IMR-90 (cell line): ENCODE measurements around the gene CADM3. TPM values are rescaled to one million over a fixed set of nuclear protein-coding genes. Genes with fewer than 3 reads are reported as not detected.
A peak's percentile ranks its signal among the peaks of the same experiment; 100 is the strongest.

Source experiments
- ATAC-seq: fragments of 200-7000 bp; cut with Tn5 transposase; 2 replicates; pipeline ENCODE4 v1.9.1; 2020; ENCODE audit warnings: low read depth, mild to moderate bottlenecking, moderate library complexity
- BruUV-seq: library from RNA; stranded (reverse); fragments of 400-500 nt; replicated peaks from 2 replicates; lab custom pipeline; 2021; lab: Mats Ljungman, UMichigan
- CTCF ChIA-PET: fragments of 300-600 bp; formaldehyde crosslinking; extraction: SDS; loops from one replicate; lab custom pipeline; 2021; ENCODE audit warnings: antibody characterized with exemption; lab: Yijun Ruan, JAX
- POLR2A ChIA-PET: fragments of 300-600 bp; sonication (Branson Sonifier 250); formaldehyde crosslinking; loops from one replicate; lab custom pipeline; 2022; ENCODE audit warnings: antibody characterized with exemption; ENCODE audit not compliant: unreplicated experiment; lab: Charles Lee
- DNase-seq: peaks from one replicate; pipeline ENCODE4 v3.0.0; 2013
- H2AFZ ChIP-seq: replicated peaks from 2 replicates; pipeline ENCODE3; 2013; ENCODE audit warnings: low read length, mild to moderate bottlenecking; ENCODE audit not compliant: poor library complexity
- H2AK5ac ChIP-seq: 2 replicates; pipeline ENCODE4 v1.6.1; 2013; ENCODE audit warnings: low read depth, low read length, inconsistent platforms
- H2AK9ac ChIP-seq: replicated peaks from 2 replicates; pipeline ENCODE3; 2013; ENCODE audit warnings: mild to moderate bottlenecking, low read depth, low read length, moderate library complexity; ENCODE audit not compliant: poor library complexity
- H2BK120ac ChIP-seq: 2 replicates; pipeline ENCODE4 v1.6.1; 2013; ENCODE audit warnings: low read depth, low read length, inconsistent platforms
- H2BK15ac ChIP-seq: 3 replicates; pipeline ENCODE4 v1.6.1; 2013; ENCODE audit warnings: low read depth, low read length, inconsistent platforms
- H2BK20ac ChIP-seq: 2 replicates; pipeline ENCODE4 v1.6.1; 2013; ENCODE audit warnings: low read depth, mild to moderate bottlenecking, inconsistent platforms, low read length, moderate library complexity
- H2BK5ac ChIP-seq: 2 replicates; pipeline ENCODE4 v1.6.1; 2013; ENCODE audit warnings: mild to moderate bottlenecking, low read depth, low read length, inconsistent platforms; ENCODE audit not compliant: poor library complexity, severe bottlenecking
- H3K14ac ChIP-seq: replicated peaks from 2 replicates; pipeline ENCODE4 v1.6.1; 2013; ENCODE audit warnings: low read depth, low read length, inconsistent platforms
- H3K18ac ChIP-seq: 2 replicates; pipeline ENCODE4 v1.6.1; 2013; ENCODE audit warnings: low read depth, low read length, control low read depth
- H3K23ac ChIP-seq: 2 replicates; pipeline ENCODE4 v1.6.1; 2013; ENCODE audit warnings: low read depth, low read length, inconsistent platforms
- H3K27ac ChIP-seq: 2 replicates; pipeline ENCODE4 v1.5.1; 2013; ENCODE audit warnings: mild to moderate bottlenecking, control low read depth, low read length; ENCODE audit not compliant: insufficient read depth
- H3K27me3 ChIP-seq: 2 replicates; pipeline ENCODE4 v1.6.1; 2013; ENCODE audit warnings: low read length; ENCODE audit not compliant: control insufficient read depth, insufficient read depth
- H3K36me3 ChIP-seq: 2 replicates; pipeline ENCODE4 v1.6.1; 2013; ENCODE audit warnings: low read length, mixed read lengths; ENCODE audit not compliant: control insufficient read depth, insufficient read depth
- H3K4ac ChIP-seq: 2 replicates; pipeline ENCODE4 v1.6.1; 2013; ENCODE audit warnings: low read depth, low read length, inconsistent platforms
- H3K4me1 ChIP-seq: 2 replicates; pipeline ENCODE4 v1.6.1; 2013; ENCODE audit warnings: low read length, mixed read lengths; ENCODE audit not compliant: control insufficient read depth, insufficient read depth
- H3K4me2 ChIP-seq: 2 replicates; pipeline ENCODE4 v1.6.1; 2013; ENCODE audit warnings: low read depth, mild to moderate bottlenecking, control low read depth, low read length, moderate library complexity
- H3K4me3 ChIP-seq: 2 replicates; pipeline ENCODE4 v1.5.1; 2013; ENCODE audit warnings: low read depth, mild to moderate bottlenecking, control low read depth, low read length, moderate library complexity; ENCODE audit not compliant: insufficient read depth
- H3K56ac ChIP-seq: 2 replicates; pipeline ENCODE4 v1.6.1; 2013; ENCODE audit warnings: low read length, inconsistent platforms; ENCODE audit not compliant: insufficient read depth; ENCODE audit errors: extremely low read depth
- H3K79me1 ChIP-seq, 2 experiments: 2 replicates each; pipeline ENCODE4 v1.6.1; 2013; ENCODE audit warnings: low read length in 2 of 2, inconsistent platforms in 1 of 2, low read depth in 1 of 2
- H3K9ac ChIP-seq: 2 replicates; pipeline ENCODE4 v1.6.1; 2013; ENCODE audit warnings: low read depth, low read length, control low read depth
- H3K9me1 ChIP-seq: 2 replicates; pipeline ENCODE4 v1.6.1; 2013; ENCODE audit warnings: low read length, inconsistent platforms; ENCODE audit not compliant: insufficient read depth
- H3K9me3 ChIP-seq: 2 replicates; pipeline ENCODE4 v1.6.1; 2013; ENCODE audit warnings: low read length; ENCODE audit not compliant: control insufficient read depth, insufficient read depth
- H4K20me1 ChIP-seq: 2 replicates; pipeline ENCODE4 v1.6.1; 2013; ENCODE audit warnings: low read length, inconsistent platforms; ENCODE audit not compliant: insufficient read depth
- H4K5ac ChIP-seq: 2 replicates; pipeline ENCODE4 v1.6.1; 2013; ENCODE audit warnings: mild to moderate bottlenecking, low read depth, low read length, control low read depth
- H4K8ac ChIP-seq, 2 experiments: 2 replicates each; pipeline ENCODE4 v1.6.1; 2013; ENCODE audit warnings: low read depth in 2 of 2, low read length in 2 of 2, control low read depth in 1 of 2, inconsistent platforms in 1 of 2
- H4K91ac ChIP-seq: 2 replicates; pipeline ENCODE4 v1.6.1; 2013; ENCODE audit warnings: low read depth, low read length, inconsistent platforms; ENCODE audit not compliant: insufficient read depth
- BHLHE40 ChIP-seq: fragments of 150-350 bp; IDR thresholded peaks from 2 replicates; pipeline ENCODE4 v1.6.1; 2016; ENCODE audit warnings: mild to moderate bottlenecking, low read depth, low read length
- CEBPB ChIP-seq: IDR thresholded peaks from 2 replicates; pipeline ENCODE4 v1.6.1; 2012; ENCODE audit warnings: low read depth, low read length, improper control_type of control experiment
- CHD1 ChIP-seq: IDR thresholded peaks from 2 replicates; pipeline ENCODE4 v1.6.1; 2012; ENCODE audit warnings: low read depth, low read length, improper control_type of control experiment
- FOS ChIP-seq: fragments of 150-350 bp; IDR thresholded peaks from 2 replicates; pipeline ENCODE4 v1.6.1; 2016; ENCODE audit warnings: low read depth, low read length
- MAFK ChIP-seq: IDR thresholded peaks from 2 replicates; pipeline ENCODE4 v1.6.1; 2012; ENCODE audit warnings: low read depth, low read length, improper control_type of control experiment
- MAZ ChIP-seq: IDR thresholded peaks from 2 replicates; pipeline ENCODE4 v1.6.1; 2012; ENCODE audit warnings: low read depth, mild to moderate bottlenecking, low read length, improper control_type of control experiment, moderate library complexity, borderline replicate concordance
- MXI1 ChIP-seq: IDR thresholded peaks from 2 replicates; pipeline ENCODE4 v1.6.1; 2012; ENCODE audit warnings: low read depth, mild to moderate bottlenecking, low read length, moderate library complexity, borderline replicate concordance
- NFE2L2 ChIP-seq: fragments of 150-350 bp; IDR thresholded peaks from 2 replicates; pipeline ENCODE4 v1.6.1; 2016; ENCODE audit warnings: low read depth, mild to moderate bottlenecking, low read length
- POLR2A ChIP-seq: IDR thresholded peaks from 2 replicates; pipeline ENCODE4 v1.6.1; 2012; ENCODE audit warnings: mild to moderate bottlenecking, low read depth, low read length
- RAD21 ChIP-seq: IDR thresholded peaks from 2 replicates; pipeline ENCODE4 v1.6.1; 2012; ENCODE audit warnings: low read length, improper control_type of control experiment
- RCOR1 ChIP-seq: IDR thresholded peaks from 2 replicates; pipeline ENCODE4 v1.6.1; 2012; ENCODE audit warnings: mild to moderate bottlenecking, low read length, improper control_type of control experiment; ENCODE audit not compliant: insufficient replicate concordance
- RFX5 ChIP-seq: IDR thresholded peaks from 2 replicates; pipeline ENCODE4 v1.8.0; 2012; ENCODE audit warnings: low read depth, mild to moderate bottlenecking, low read length, moderate library complexity
- SMC3 ChIP-seq: fragments of 150-350 bp; IDR thresholded peaks from 2 replicates; pipeline ENCODE4 v1.6.1; 2016; ENCODE audit warnings: low read depth, mild to moderate bottlenecking, antibody characterized with exemption, low read length, moderate library complexity
- WGBS, 2 experiments: methylation state at CpG; one replicate each; pipeline versions ENCODE4 v1.1.5 to v1.1.7; 2013; ENCODE audit warnings: missing lambda C conversion rate in 2 of 2; ENCODE audit not compliant: insufficient read length in 1 of 2; ENCODE audit errors: extremely low coverage in 2 of 2; 5-methylcytosine and 5-hydroxymethylcytosine counted together
- dilution Hi-C: fragments of 300-500 bp; cut with HindIII; formaldehyde crosslinking; loops from one replicate; pipeline ENCODE4 v1.14.3; 2018; ENCODE audit warnings: low sequenced_read_pairs; ENCODE audit not compliant: unreplicated experiment
- in situ Hi-C: fragments of 300-500 bp; cut with MboI; formaldehyde crosslinking; loops from 3 replicates; pipeline ENCODE4 v1.14.3; 2019; ENCODE audit warnings: low sequenced_read_pairs, inconsistent platforms, mixed read lengths
- intact Hi-C: fragments of 100-400 bp; cut with micrococcal nuclease; formaldehyde crosslinking; loops from 2 replicates; pipeline ENCODE4 v1.10.0; 2022
- polyA plus RNA-seq, 3 experiments: library from polyadenylated mRNA; depleted of rRNA; stranded (reverse); fragments of >200 nt; gene quantifications; 2 replicates each; pipeline ENCODE4 v1.2.3, GENCODE V29; 2012; ENCODE audit warnings: low replicate concordance in 1 of 3
- total RNA-seq: library from RNA; depleted of rRNA; stranded (reverse); fragments of >200 nt; gene quantifications from 2 replicates; pipeline ENCODE4 v1.2.3, GENCODE V29; 2012
- TF ChIP-seq, protein P1 (sequence below): fragments of 150-350 bp; IDR thresholded peaks from 2 replicates; pipeline ENCODE4 v1.6.1; 2017; ENCODE audit warnings: mild to moderate bottlenecking, antibody characterized with exemption, low read length, low read depth
- TF ChIP-seq, protein P2 (sequence below): fragments of 150-350 bp; IDR thresholded peaks from 2 replicates; pipeline ENCODE4 v1.6.1; 2016; ENCODE audit warnings: low read depth, mild to moderate bottlenecking, low read length, moderate library complexity, borderline replicate concordance
- TF ChIP-seq, protein P3 (sequence below): conservative IDR thresholded peaks from 2 replicates; pipeline ENCODE4 v1.5.1; 2012; ENCODE audit warnings: mild to moderate bottlenecking, low read depth, low read length, improper control_type of control experiment

The CADM3 gene
- total and polyA plus RNA-seq, 2 of the 4 experiments (the other 2 are of a cell fraction): not detected

DNA sequence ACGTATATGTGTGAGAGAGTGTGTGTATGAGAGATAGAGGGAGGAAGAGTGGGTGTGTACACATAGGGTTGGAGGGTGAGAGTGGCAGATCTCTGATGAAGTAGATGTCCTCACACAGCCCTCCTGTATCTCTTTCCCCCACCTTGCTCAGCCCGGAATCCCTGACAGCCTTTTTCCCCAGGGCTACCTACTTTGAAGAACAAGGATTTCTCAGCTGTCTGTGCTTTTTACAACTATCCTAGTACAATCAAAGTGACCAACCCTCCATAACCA, 29.1 kb upstream of the CADM3 start:
- ATAC-seq: peak; percentile 21; the same call in 1 of the 2 replicates
- Histone ChIP-seq H3K9me3 (no peaks in the 10 kb centered on the region), H3K27ac (no peak overlapping the region), H4K20me1 (no peaks in the 10 kb centered on the region), H3K4me3 (no peak overlapping the region), H2BK20ac (no peak overlapping the region), H3K79me1 (no peaks in the 10 kb centered on the region), H4K8ac (no peak overlapping the region), H2BK15ac (no peak overlapping the region), H4K91ac (no peak overlapping the region), H2BK5ac (no peak overlapping the region), H3K4me1 (no peaks in the 10 kb centered on the region), H3K56ac (no peak overlapping the region), H3K18ac (no peak overlapping the region), H2AK5ac (no peak overlapping the region), H3K14ac (no peak overlapping the region), H2BK120ac (no peak overlapping the region), H3K4me2 (no peak overlapping the region), H3K27me3 (no peaks in the 10 kb centered on the region), H2AK9ac (no peak overlapping the region), H3K36me3 (no peaks in the 10 kb centered on the region), H3K9me1 (no peaks in the 10 kb centered on the region), H4K5ac (no peak overlapping the region), H3K23ac (no peak overlapping the region), H2AFZ (no peak overlapping the region), H3K9ac (no peak overlapping the region), H3K4ac (no peak overlapping the region)
- 0 to 100% methylated on average over 1 of the region's 2 CpGs for WGBS, 2 experiments
- ChIA-PET POLR2A (no interaction called here), CTCF (no interaction called here)
- in situ Hi-C loops (no loop called here), intact Hi-C loops (no loop called here), dilution Hi-C loops (no loop called here)
- TF ChIP-seq CEBPB (no peak), NFE2L2 (no peak), RAD21 (no peak), SMC3 (no peak), MAZ (no peak), POLR2A (no peak), RCOR1 (no peak), FOS (no peak), RFX5 (no peak), MXI1 (no peak), BHLHE40 (no peak), MAFK (no peak), CHD1 (no peak)
- TF ChIP-seq, protein P1, sequence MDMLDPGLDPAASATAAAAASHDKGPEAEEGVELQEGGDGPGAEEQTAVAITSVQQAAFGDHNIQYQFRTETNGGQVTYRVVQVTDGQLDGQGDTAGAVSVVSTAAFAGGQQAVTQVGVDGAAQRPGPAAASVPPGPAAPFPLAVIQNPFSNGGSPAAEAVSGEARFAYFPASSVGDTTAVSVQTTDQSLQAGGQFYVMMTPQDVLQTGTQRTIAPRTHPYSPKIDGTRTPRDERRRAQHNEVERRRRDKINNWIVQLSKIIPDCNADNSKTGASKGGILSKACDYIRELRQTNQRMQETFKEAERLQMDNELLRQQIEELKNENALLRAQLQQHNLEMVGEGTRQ: no peak
- TF ChIP-seq, protein P2, sequence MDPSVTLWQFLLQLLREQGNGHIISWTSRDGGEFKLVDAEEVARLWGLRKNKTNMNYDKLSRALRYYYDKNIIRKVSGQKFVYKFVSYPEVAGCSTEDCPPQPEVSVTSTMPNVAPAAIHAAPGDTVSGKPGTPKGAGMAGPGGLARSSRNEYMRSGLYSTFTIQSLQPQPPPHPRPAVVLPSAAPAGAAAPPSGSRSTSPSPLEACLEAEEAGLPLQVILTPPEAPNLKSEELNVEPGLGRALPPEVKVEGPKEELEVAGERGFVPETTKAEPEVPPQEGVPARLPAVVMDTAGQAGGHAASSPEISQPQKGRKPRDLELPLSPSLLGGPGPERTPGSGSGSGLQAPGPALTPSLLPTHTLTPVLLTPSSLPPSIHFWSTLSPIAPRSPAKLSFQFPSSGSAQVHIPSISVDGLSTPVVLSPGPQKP: no peak
- TF ChIP-seq, protein P3, sequence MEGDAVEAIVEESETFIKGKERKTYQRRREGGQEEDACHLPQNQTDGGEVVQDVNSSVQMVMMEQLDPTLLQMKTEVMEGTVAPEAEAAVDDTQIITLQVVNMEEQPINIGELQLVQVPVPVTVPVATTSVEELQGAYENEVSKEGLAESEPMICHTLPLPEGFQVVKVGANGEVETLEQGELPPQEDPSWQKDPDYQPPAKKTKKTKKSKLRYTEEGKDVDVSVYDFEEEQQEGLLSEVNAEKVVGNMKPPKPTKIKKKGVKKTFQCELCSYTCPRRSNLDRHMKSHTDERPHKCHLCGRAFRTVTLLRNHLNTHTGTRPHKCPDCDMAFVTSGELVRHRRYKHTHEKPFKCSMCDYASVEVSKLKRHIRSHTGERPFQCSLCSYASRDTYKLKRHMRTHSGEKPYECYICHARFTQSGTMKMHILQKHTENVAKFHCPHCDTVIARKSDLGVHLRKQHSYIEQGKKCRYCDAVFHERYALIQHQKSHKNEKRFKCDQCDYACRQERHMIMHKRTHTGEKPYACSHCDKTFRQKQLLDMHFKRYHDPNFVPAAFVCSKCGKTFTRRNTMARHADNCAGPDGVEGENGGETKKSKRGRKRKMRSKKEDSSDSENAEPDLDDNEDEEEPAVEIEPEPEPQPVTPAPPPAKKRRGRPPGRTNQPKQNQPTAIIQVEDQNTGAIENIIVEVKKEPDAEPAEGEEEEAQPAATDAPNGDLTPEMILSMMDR: no peak
- no peak for DNase-seq
- no TSS peak for BruUV-seq
